HepG2 (cell line): Measurements from ENCODE around the gene TNFRSF6B. TPM values are rescaled to one million over a fixed set of nuclear protein-coding genes. Genes with fewer than 3 reads are reported as not detected.

ENCODE experiments used
- ATF7 ChIP-seq, 2 experiments: fragments of 450-650 bp in 1 of 2; sonication (generic) in 1 of 2; formaldehyde crosslinking in 1 of 2; IDR thresholded peaks; 2 replicates each; pipeline versions ENCODE4 v1.4.0 to v1.6.1; 2016 to 2020; ENCODE audit warnings: antibody characterized with exemption in 1 of 2, mild to moderate bottlenecking in 1 of 2, missing genetic modification reagents in 1 of 2
- ETV5 ChIP-seq: IDR thresholded peaks from 2 replicates; pipeline ENCODE4 v1.6.1; 2018; ENCODE audit warnings: missing biosample characterization, missing genetic modification reagents, inconsistent platforms, borderline replicate concordance
- MNT ChIP-seq: fragments of 450-650 bp; IDR thresholded peaks from 2 replicates; pipeline ENCODE4 v1.6.1; 2016
- NAIF1 ChIP-seq: sonication (generic); formaldehyde crosslinking; IDR thresholded peaks from 2 replicates; pipeline ENCODE4 v1.5.0; 2020; ENCODE audit warnings: mild to moderate bottlenecking, missing genetic modification reagents, borderline replicate concordance
- NFKBIZ ChIP-seq: IDR thresholded peaks from 2 replicates; pipeline ENCODE4 v1.6.1; 2018; ENCODE audit warnings: missing genetic modification reagents, missing compliant biosample characterization
- SOX5 ChIP-seq: IDR thresholded peaks from 2 replicates; pipeline ENCODE4 v1.6.1; 2016; ENCODE audit warnings: borderline replicate concordance
- TBL1XR1 ChIP-seq: fragments of 150-350 bp; IDR thresholded peaks from 2 replicates; pipeline ENCODE4 v1.6.1; 2014; ENCODE audit warnings: borderline replicate concordance, low read length; ENCODE audit not compliant: partially characterized antibody
- THRA ChIP-seq: sonication (generic); formaldehyde crosslinking; IDR thresholded peaks from 2 replicates; pipeline ENCODE4 v1.4.0; 2020; ENCODE audit warnings: missing genetic modification reagents, borderline replicate concordance
- TRIM22 ChIP-seq: fragments of 450-650 bp; IDR thresholded peaks from 2 replicates; pipeline ENCODE4 v1.6.1; 2017
- YEATS4 ChIP-seq: sonication (generic); formaldehyde crosslinking; IDR thresholded peaks from 2 replicates; pipeline ENCODE4 v1.4.0; 2020; ENCODE audit warnings: missing genetic modification reagents, borderline replicate concordance
- ZFP41 ChIP-seq: sonication (generic); formaldehyde crosslinking; IDR thresholded peaks from 2 replicates; pipeline ENCODE4 v1.4.0; 2020; ENCODE audit warnings: mild to moderate bottlenecking, missing genetic modification reagents, borderline replicate concordance
- ZNF407 ChIP-seq: sonication (generic); formaldehyde crosslinking; IDR thresholded peaks from one replicate; pipeline ENCODE4 v1.5.1; 2020; ENCODE audit warnings: mild to moderate bottlenecking, missing genetic modification reagents; ENCODE audit errors: not compliant biosample characterization
- ZNF569 ChIP-seq: sonication (generic); formaldehyde crosslinking; IDR thresholded peaks from 2 replicates; pipeline ENCODE4 v1.5.0; 2020; ENCODE audit warnings: mild to moderate bottlenecking, missing genetic modification reagents, moderate library complexity, borderline replicate concordance
- polyA plus RNA-seq, 8 experiments: library from polyadenylated mRNA; depleted of rRNA in 3 of 8; stranded (reverse) in 7 of 8; unstranded in 1 of 8; fragments of >200 nt; fragmentation: Illumina TruSeq in 4 of 8; extraction: Trizol in 4 of 8; gene quantifications; 2 replicates each; pipeline versions ENCODE4 v1.2.1 to v1.2.3, GENCODE V29; 2011 to 2016; ENCODE audit warnings: low read depth in 4 of 8, missing spikeins in 1 of 8, mixed read lengths in 1 of 8; ENCODE audit not compliant: insufficient read depth in 1 of 8
- total RNA-seq, 5 experiments: library from RNA; depleted of rRNA; stranded (reverse); fragments of >200 nt; fragmentation: Illumina TruSeq; extraction: Trizol; gene quantifications; 2 replicates each; pipeline ENCODE4 v1.2.3, GENCODE V29; 2016; ENCODE audit warnings: low read depth in 1 of 5

Gene TNFRSF6B
- total and polyA plus RNA-seq, 2 of the 13 experiments (the other 11 are each of a cell fraction or from before 2014, with no cell fraction given) = 0.24 TPM; not detected in 1

GRCh38 chr20:63737945-63738686 lies 41.7 kb downstream of the TNFRSF6B start (continued):
- TF ChIP-seq ZNF407 (CRISPR knock-in tag) (peak; percentile 58), TBL1XR1 (no peak), ZNF569 (CRISPR knock-in tag) (no peak), THRA (CRISPR knock-in tag) (peak; percentile 91), ZFP41 (CRISPR knock-in tag) (no peak), TRIM22 (no peak), ATF7 (IDR thresholded peaks at IDR 0.05) (no peak), ATF7 (CRISPR knock-in tag; IDR thresholded peaks at IDR 0.05) (peak; percentile 85), NAIF1 (CRISPR knock-in tag) (no peak), ETV5 (peak; percentile 15; the same call in 1 of the 2 replicates), SOX5 (CRISPR knock-in tag) (peak; percentile 75), NFKBIZ (CRISPR knock-in tag) (no peak), YEATS4 (CRISPR knock-in tag) (peak; percentile 91; the same call in 1 of the 2 replicates), MNT (peak; percentile 26; the same call in 1 of the 2 replicates)
